Glomerular endothelial cell (primary cell): ENCODE measurements around the gene OR10H5. TPM values are rescaled to one million over a fixed set of nuclear protein-coding genes. Genes with fewer than 3 reads are reported as not detected.
"Not testable (repeated sequence)": the region's sequence is repeated elsewhere in the genome, so short reads cannot be mapped to it uniquely, and the experiment has no call there.

ENCODE experiments used
- DNase-seq: peaks from one replicate; pipeline ENCODE4 v3.0.0-alpha.2; 2011; ENCODE audit warnings: low read depth, low spot score; ENCODE audit errors: extremely low read depth
- total RNA-seq: library from RNA; depleted of rRNA; stranded (reverse); fragments of >200 nt; gene quantifications from 2 replicates; pipeline ENCODE4 v1.2.3, GENCODE V29; 2015

Gene OR10H5, protein sequence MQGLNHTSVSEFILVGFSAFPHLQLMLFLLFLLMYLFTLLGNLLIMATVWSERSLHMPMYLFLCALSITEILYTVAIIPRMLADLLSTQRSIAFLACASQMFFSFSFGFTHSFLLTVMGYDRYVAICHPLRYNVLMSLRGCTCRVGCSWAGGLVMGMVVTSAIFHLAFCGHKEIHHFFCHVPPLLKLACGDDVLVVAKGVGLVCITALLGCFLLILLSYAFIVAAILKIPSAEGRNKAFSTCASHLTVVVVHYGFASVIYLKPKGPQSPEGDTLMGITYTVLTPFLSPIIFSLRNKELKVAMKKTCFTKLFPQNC
- total RNA-seq, result not detected in 2 replicates

DNA sequence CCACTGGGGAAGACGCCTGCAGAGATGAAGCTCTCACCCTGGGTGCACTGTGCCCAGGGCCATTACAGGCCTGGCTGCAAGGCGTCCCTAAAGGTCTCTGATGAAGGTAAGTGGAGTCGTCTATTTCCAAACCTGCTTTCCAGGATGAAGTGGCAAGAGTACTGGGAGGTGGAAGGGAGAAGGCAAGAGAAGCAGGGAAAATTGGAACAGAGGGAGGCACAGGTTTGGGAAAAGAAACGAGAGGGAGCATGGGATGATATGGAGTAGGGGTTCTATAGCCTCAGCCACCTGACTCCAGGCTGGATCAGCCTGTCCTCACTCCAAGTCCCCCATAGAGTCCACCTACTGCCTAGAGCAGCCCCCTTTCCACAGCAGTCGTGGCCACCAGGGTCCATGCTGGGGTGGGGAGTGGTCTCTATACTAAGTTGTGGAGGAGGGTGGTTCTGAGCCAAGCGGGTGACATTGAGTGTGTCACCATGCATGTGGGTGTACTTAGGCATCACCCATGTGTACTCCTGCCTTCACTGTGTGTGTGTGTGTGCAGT is at the start of gene OR10H5:
Gene OR10H5, plus strand, starts transcription at position 51 of the 545 bp plus-strand sequence. CDS start 6,388 bp downstream, outside the sequence.
- DNase-seq, result no peak

DNA sequence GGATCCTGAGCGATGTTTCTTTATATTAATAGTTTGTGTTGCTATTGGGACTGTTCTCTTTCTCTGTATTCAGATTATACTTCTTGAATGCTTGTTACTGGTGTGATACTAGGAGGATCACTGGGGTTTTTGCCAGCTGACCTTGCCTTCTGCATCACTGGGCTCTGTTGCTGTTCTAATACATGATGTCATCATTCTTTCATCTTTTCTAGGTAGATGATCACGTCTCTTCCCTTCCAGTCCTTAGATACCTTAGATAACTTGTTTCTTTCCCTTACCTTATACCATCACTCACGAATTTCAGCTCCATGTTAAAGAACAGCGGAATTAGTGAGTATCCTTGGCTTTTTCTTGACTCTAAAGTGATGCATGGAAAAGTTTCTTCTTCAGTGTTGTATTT is 49.7 kb upstream of the OR10H5 start, which contains the start of gene OR10H3:
Gene OR10H3, plus strand, starts transcription at position 264 of the 400 bp plus-strand sequence. CDS start 3,408 bp downstream, outside the sequence.
- no peak for DNase-seq

- no peak for DNase-seq
These were observed 46.7 kb upstream of the OR10H5 start for GRCh38 chr19:15740785-15741184.

- no peak for DNase-seq
These were observed 39.2 kb upstream of the OR10H5 start for GRCh38 chr19:15748239-15748638.

GRCh38 chr19:15758379-15758778 is 29.1 kb upstream of the OR10H5 start:
- no peak for DNase-seq

GRCh38 chr19:15759962-15760565 is 27.4 kb upstream of the OR10H5 start:
- DNase-seq, result no peak

DNA sequence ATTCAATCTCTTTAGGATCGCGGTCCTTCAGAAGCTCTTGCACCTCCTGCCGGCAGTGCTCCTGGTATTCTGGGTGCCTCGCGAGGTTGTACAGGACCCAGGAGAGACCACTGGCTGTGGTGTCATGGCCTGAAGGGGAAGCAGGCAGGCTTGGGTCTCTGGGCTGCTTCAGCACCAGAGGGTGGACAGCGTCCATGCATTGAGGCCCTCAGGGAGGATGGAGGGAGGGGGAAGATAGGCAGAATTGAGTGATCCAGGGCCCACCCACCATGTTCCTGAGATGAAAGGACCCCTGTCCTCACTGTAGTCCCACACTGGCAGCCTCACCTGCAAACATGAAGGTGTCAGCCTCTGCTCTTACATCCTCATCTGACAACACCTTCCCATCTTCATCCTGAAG is 17.9 kb upstream of the OR10H5 start:
- DNase-seq, result no peak

GRCh38 chr19:15774159-15774558 is 13.3 kb upstream of the OR10H5 start:
- not testable (repeated sequence) for DNase-seq

DNA sequence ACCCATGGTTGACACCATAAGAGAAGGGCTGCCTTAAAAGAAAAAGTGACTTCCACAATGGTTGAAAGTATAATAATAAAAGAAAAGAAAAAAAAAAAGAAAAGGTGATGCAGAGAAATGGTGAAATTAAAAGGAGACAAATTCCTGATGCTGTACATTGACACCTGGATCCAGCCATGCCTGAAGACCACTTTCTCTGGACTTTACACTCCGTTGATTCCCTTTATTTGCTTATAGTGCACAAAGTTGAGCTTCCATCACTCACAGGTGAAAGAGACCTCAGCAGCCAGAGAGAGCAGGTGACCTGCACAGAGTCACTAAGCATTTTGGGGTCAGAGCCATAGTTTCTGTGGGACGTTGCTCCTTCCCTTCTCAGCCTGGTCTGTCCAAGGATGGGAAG is 12.2 kb upstream of the OR10H5 start:
- no peak for DNase-seq

DNA sequence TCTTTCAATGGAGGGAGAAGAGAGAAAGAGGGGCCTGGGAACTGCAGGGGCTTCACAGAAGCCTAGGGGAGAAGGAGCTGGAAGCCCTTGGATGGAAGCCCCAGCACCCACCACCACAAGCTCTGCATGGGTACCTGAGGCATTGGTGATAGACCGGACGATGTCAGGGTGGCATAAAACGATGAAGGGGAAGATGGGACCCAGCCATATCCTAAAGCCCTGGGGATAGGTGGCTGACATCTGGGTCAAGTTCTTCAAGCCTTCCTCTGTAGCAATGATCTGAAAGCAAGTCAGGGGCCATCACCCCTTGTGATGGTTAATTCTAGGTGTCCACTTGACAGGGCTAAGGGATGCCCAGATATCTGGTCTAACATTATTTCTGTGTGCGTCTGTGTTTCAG is 11.2 kb upstream of the OR10H5 start:
- no peak for DNase-seq

DNA sequence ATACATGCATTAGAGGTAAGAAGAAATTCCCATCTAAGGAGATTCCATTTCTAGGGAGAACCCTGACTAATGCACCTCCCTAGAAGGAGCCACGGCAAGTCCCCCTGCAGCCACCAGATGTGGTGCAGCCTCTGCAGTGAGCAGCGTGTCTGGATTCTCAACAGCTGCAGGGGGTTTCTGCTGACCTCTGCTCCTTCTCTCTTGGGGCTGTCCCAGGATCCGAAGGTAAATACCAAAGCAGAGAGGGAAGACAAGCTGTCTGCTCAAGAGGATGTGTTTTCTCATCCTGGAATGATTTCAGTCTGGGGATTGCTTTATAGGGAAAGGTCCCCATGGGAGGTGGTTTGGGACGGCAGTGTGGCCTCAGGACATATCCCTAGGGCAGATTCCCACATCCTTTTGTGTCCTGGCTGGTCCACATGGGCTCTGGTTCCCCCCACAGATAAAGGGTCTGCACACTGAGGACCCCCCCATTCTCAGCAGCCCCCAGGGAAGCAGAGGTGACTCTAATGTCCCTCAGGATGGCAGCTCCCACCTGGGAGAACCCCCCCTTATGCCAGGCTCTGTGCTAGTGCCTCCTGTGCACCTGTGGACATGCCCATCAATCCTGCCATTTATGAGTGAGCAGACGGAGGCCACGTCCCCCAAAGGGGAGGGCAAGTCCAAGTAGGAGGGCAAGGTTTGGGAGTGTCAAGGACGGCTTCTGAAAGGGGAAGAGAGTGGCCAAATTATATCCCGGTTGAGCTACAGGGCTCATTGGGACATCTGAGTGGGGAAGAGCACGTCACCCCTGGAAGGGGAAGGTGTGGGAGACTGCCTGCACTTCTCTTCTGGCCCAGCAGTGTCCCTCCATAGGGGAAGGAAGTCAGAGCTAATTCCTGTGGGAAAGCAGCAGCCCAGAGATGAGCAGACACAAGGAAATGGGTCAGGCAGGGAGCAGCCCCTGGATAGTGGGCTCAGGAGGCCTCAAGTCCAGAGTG is 10.2 kb upstream of the OR10H5 start:
- no peak for DNase-seq

GRCh38 chr19:15779756-15780476 is 7.5 kb upstream of the OR10H5 start:
- no peak for DNase-seq

GRCh38 chr19:15780610-15781418 is 6.6 kb upstream of the OR10H5 start:
- no peak for DNase-seq

DNA sequence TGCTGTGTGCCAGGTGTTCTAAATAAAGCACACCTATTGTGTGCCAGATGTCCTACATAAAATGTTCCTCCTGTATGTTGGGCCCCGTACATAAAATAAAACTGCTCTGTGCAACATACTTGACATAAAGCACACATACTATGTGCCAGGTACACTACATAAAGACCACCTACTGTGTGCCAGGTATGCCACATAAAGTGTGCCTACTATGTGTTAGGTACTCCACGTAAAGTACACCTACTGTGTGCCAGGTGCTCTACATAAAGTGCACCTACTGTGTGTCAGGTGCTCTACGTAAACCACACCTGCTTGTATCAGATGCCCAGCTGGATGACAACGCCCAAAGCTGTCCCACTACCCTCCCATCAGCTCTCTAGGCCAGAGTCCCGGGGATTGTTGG is 5.8 kb upstream of the OR10H5 start:
- no peak for DNase-seq

- no peak for DNase-seq
These were observed 5.2 kb upstream of the OR10H5 start for GRCh38 chr19:15782211-15782610.

GRCh38 chr19:15782896-15783295 is 4.6 kb upstream of the OR10H5 start:
- not testable (repeated sequence) for DNase-seq

DNA sequence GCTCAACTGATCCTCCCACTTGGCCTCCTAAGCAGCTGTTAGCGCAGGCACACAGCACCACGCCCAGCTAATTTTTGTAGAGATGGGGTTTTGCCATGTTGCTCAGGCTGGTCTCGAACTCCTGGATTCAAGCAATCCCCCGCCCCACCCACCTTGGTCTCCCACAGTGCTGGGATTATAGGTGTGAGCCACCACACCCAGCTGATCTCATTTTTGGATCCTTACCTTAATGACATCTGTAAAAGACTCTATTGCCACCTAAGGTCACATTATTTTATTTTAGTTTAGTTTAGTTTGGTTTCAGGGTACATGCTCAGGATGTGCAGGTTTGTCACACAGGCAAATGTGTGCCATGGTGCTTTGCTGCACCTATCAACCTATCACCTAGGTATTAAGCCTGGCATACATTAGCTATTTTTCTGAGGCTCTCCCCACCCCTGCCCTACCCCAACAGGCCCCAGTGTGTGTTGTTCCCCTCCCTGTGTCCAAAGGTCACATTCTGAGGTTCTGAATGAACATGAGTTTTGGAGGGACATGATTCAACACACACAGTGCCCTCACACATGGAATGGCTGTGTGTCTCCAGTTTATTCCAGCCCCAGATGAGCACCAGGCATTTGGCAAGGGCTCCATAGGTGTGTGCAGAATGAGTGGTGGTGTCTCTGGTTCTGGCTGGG is 1.3 kb downstream of the OR10H5 start:
- no peak for DNase-seq

- no peak for DNase-seq
These were observed 2.6 kb downstream of the OR10H5 start for GRCh38 chr19:15790096-15790495.

DNA sequence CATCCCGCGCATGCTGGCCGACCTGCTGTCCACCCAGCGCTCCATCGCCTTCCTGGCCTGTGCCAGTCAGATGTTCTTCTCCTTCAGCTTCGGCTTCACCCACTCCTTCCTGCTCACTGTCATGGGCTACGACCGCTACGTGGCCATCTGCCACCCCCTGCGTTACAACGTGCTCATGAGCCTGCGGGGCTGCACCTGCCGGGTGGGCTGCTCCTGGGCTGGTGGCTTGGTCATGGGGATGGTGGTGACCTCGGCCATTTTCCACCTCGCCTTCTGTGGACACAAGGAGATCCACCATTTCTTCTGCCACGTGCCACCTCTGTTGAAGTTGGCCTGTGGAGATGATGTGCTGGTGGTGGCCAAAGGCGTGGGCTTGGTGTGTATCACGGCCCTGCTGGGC is 6.8 kb downstream of the OR10H5 start:
- DNase-seq, result not testable (repeated sequence)
